Fibroblast of pulmonary artery (primary cell): ENCODE results near the gene EIF4A3.

Experiments
- DNase-seq: peaks from one replicate; pipeline ENCODE4 v3.0.0-alpha.2; 2010; ENCODE audit warnings: low read depth
- H3K4me3 ChIP-seq: replicated peaks from 2 replicates; pipeline ENCODE4 v1.5.1; 2011; ENCODE audit warnings: low read depth, mild to moderate bottlenecking, control low read depth, low read length, moderate library complexity
- CTCF ChIP-seq: IDR thresholded peaks from 2 replicates; pipeline ENCODE4 v1.5.1; 2011; ENCODE audit warnings: mild to moderate bottlenecking, control low read depth, low read length, inconsistent platforms; ENCODE audit errors: missing control alignments

EIF4A3 gene

GRCh38 chr17:80133626-80133970 is 13.3 kb downstream of the EIF4A3 start:
- no peak for DNase-seq
- H3K4me3 ChIP-seq: no peak overlapping the region
- no peak for TF ChIP-seq CTCF

- H3K4me3 ChIP-seq: no peak overlapping the region
- TF ChIP-seq CTCF: no peak
- no peak for DNase-seq
Measured at GRCh38 chr17:80132906-80133625, 13.9 kb downstream of the EIF4A3 start.

GRCh38 chr17:80130992-80131391 is 15.9 kb downstream of the EIF4A3 start:
- H3K4me3 ChIP-seq: no peak overlapping the region
- TF ChIP-seq CTCF: no peak
- DNase-seq: no peak

GRCh38 chr17:80129006-80129565 is 17.8 kb downstream of the EIF4A3 start:
- no peak overlapping the region for H3K4me3 ChIP-seq
- no peak for TF ChIP-seq CTCF
- peak; percentile 22 for DNase-seq

GRCh38 chr17:80126449-80126715 is 20.5 kb downstream of the EIF4A3 start:
- DNase-seq: no peak
- no peak overlapping the region for H3K4me3 ChIP-seq
- no peak for TF ChIP-seq CTCF

- DNase-seq: peak; percentile 93
- H3K4me3 ChIP-seq: no peak overlapping the region
- TF ChIP-seq CTCF: no peak
Measured at GRCh38 chr17:80125656-80126448, 21.1 kb downstream of the EIF4A3 start.
